T-helper 1 cell treated with Interleukin-12 subunit alpha and Interleukin-12 subunit beta and Interleukin-4 antibody, amounts not matched to agents 30 μg/mL and 1 μg/mL, for 36 hours (primary cell): Measurements from ENCODE around the gene ATP2B1.

Experiments
- H3K27ac Mint-ChIP-seq: one replicate; pipeline ENCODE4 v1.8.0; 2021; ENCODE audit warnings: mild to moderate bottlenecking, mixed read lengths
- H3K27me3 Mint-ChIP-seq: one replicate; pipeline ENCODE4 v1.8.0; 2021; ENCODE audit warnings: low read depth, mixed read lengths
- H3K36me3 Mint-ChIP-seq: one replicate; pipeline ENCODE4 v1.8.0; 2021; ENCODE audit warnings: low read depth, mixed read lengths
- H3K4me1 Mint-ChIP-seq: one replicate; pipeline ENCODE4 v1.8.0; 2021; ENCODE audit warnings: low read depth, mixed read lengths
- H3K4me3 Mint-ChIP-seq: one replicate; pipeline ENCODE4 v1.8.0; 2021; ENCODE audit warnings: mild to moderate bottlenecking, moderate library complexity, mixed read lengths
- H3K9me3 Mint-ChIP-seq: one replicate; pipeline ENCODE4 v1.8.0; 2021; ENCODE audit warnings: mixed read lengths

The ATP2B1 gene

GRCh38 chr12:89731614-89732013 is 23.0 kb upstream of the ATP2B1 start:
- Mint-ChIP-seq H3K4me1 (peaks cover 6% of the 10 kb centered on the region), H3K36me3 (no peaks in the 10 kb centered on the region)

GRCh38 chr12:89731089-89731488 is 22.5 kb upstream of the ATP2B1 start:
- no peak overlapping the region for H3K4me3 Mint-ChIP-seq
- peaks cover 12% of the 10 kb centered on the region for H3K9me3 Mint-ChIP-seq
- H3K36me3 Mint-ChIP-seq, result no peaks in the 10 kb centered on the region
- H3K27ac Mint-ChIP-seq, result no peak overlapping the region
- peaks cover 6% of the 10 kb centered on the region for H3K4me1 Mint-ChIP-seq
- no peaks in the 10 kb centered on the region for H3K27me3 Mint-ChIP-seq

More at GRCh38 chr12:89731614-89732013, 23.0 kb upstream of the ATP2B1 start:
- no peaks in the 10 kb centered on the region for H3K27me3 Mint-ChIP-seq
- H3K4me3 Mint-ChIP-seq, result no peak overlapping the region
- H3K27ac Mint-ChIP-seq, result no peak overlapping the region
- H3K9me3 Mint-ChIP-seq, result peaks cover 13% of the 10 kb centered on the region

GRCh38 chr12:89729946-89730459 is 21.4 kb upstream of the ATP2B1 start:
- peaks cover 6% of the 10 kb centered on the region for H3K4me1 Mint-ChIP-seq
- no peak overlapping the region for H3K4me3 Mint-ChIP-seq
- no peak overlapping the region for H3K27ac Mint-ChIP-seq
- no peaks in the 10 kb centered on the region for H3K27me3 Mint-ChIP-seq
- H3K9me3 Mint-ChIP-seq, result peaks cover 5% of the 10 kb centered on the region
- H3K36me3 Mint-ChIP-seq, result no peaks in the 10 kb centered on the region

- no peak overlapping the region for H3K4me3 Mint-ChIP-seq
- H3K4me1 Mint-ChIP-seq, result no peaks in the 10 kb centered on the region
- no peaks in the 10 kb centered on the region for H3K36me3 Mint-ChIP-seq
- H3K9me3 Mint-ChIP-seq, result no peaks in the 10 kb centered on the region
- no peak overlapping the region for H3K27ac Mint-ChIP-seq
- H3K27me3 Mint-ChIP-seq, result no peaks in the 10 kb centered on the region
Observed at GRCh38 chr12:89723276-89723675, 14.6 kb upstream of the ATP2B1 start.

GRCh38 chr12:89721291-89721987 is 12.8 kb upstream of the ATP2B1 start:
- H3K4me1 Mint-ChIP-seq, result no peaks in the 10 kb centered on the region
- H3K27ac Mint-ChIP-seq, result no peak overlapping the region
- H3K36me3 Mint-ChIP-seq, result peaks cover 6% of the 10 kb centered on the region
- H3K9me3 Mint-ChIP-seq, result peaks cover 6% of the 10 kb centered on the region
- no peaks in the 10 kb centered on the region for H3K27me3 Mint-ChIP-seq
- no peak overlapping the region for H3K4me3 Mint-ChIP-seq

- H3K4me3 Mint-ChIP-seq, result no peak overlapping the region
- peaks cover 6% of the 10 kb centered on the region for H3K36me3 Mint-ChIP-seq
- no peaks in the 10 kb centered on the region for H3K4me1 Mint-ChIP-seq
- H3K27ac Mint-ChIP-seq, result no peak overlapping the region
- H3K27me3 Mint-ChIP-seq, result no peaks in the 10 kb centered on the region
- H3K9me3 Mint-ChIP-seq, result peaks cover 17% of the 10 kb centered on the region
Observed at GRCh38 chr12:89717759-89718523, 9.3 kb upstream of the ATP2B1 start.

- Mint-ChIP-seq H3K36me3 (peaks cover 6% of the 10 kb centered on the region), H3K4me3 (no peak overlapping the region), H3K4me1 (peaks cover 7% of the 10 kb centered on the region), H3K27ac (no peak overlapping the region), H3K9me3 (peaks cover 17% of the 10 kb centered on the region), H3K27me3 (peaks cover 20% of the 10 kb centered on the region)
Observed at GRCh38 chr12:89712706-89713105, 4.1 kb upstream of the ATP2B1 start.

GRCh38 chr12:89710873-89711750 is 2.5 kb upstream of the ATP2B1 start:
- Mint-ChIP-seq H3K27me3 (peaks cover 36% of the 10 kb centered on the region), H3K9me3 (peaks cover 11% of the 10 kb centered on the region), H3K4me3 (peak overlapping the region; percentile 15), H3K27ac (peak overlapping the region; percentile 92), H3K4me1 (peaks cover 18% of the 10 kb centered on the region), H3K36me3 (no peaks in the 10 kb centered on the region)

- Mint-ChIP-seq H3K27ac (peak overlapping the region; percentile 92), H3K4me1 (peaks cover 24% of the 10 kb centered on the region)
Observed at GRCh38 chr12:89709995-89710872, 1.6 kb upstream of the ATP2B1 start.

GRCh38 chr12:89709157-89709994 is 738 bp upstream of the ATP2B1 start:
- Mint-ChIP-seq H3K36me3 (no peaks in the 10 kb centered on the region), H3K9me3 (no peaks in the 10 kb centered on the region), H3K27ac (peak overlapping the region; percentile 80), H3K4me3 (peak overlapping the region; percentile 87), H3K4me1 (peaks cover 24% of the 10 kb centered on the region), H3K27me3 (peaks cover 48% of the 10 kb centered on the region)

More at GRCh38 chr12:89709995-89710872, 1.6 kb upstream of the ATP2B1 start:
- peak overlapping the region; percentile 87 for H3K4me3 Mint-ChIP-seq
- H3K27me3 Mint-ChIP-seq, result peaks cover 45% of the 10 kb centered on the region
- no peaks in the 10 kb centered on the region for H3K36me3 Mint-ChIP-seq
- H3K9me3 Mint-ChIP-seq, result peaks cover 6% of the 10 kb centered on the region

- Mint-ChIP-seq H3K27me3 (peaks cover 51% of the 10 kb centered on the region), H3K4me3 (peak overlapping the region; percentile 88), H3K4me1 (peaks cover 24% of the 10 kb centered on the region), H3K27ac (peak overlapping the region; percentile 74), H3K36me3 (no peaks in the 10 kb centered on the region), H3K9me3 (no peaks in the 10 kb centered on the region)
Observed at GRCh38 chr12:89707703-89708564, 704 bp downstream of the ATP2B1 start.

GRCh38 chr12:89706986-89707702 is 1.5 kb downstream of the ATP2B1 start:
- Mint-ChIP-seq H3K27me3 (peaks cover 51% of the 10 kb centered on the region), H3K4me3 (peak overlapping the region; percentile 88), H3K9me3 (no peaks in the 10 kb centered on the region), H3K27ac (peak overlapping the region; percentile 74), H3K36me3 (no peaks in the 10 kb centered on the region), H3K4me1 (peaks cover 24% of the 10 kb centered on the region)
